Measurements from ENCODE around the gene ACTG1.

Gene ACTG1

GRCh38 chr17:81481073-81481799 lies 31.4 kb downstream of the ACTG1 start:
- no peak overlapping the region for H2AK5ac ChIP-seq (ENCODE audit: low read depth, low read length)
- H3K23ac ChIP-seq (ENCODE audit: low read depth, low read length, poor library complexity): peak overlapping the region; percentile 34
- H3K36me3 ChIP-seq (replicated peaks in 1 of 2; ENCODE audit: control insufficient read depth in 2 of 2, insufficient read depth in 2 of 2, low read length in 2 of 2): no peaks in the 10 kb centered on the region
- H3K9me3 ChIP-seq (replicated peaks in 1 of 2; ENCODE audit: control insufficient read depth in 2 of 2, insufficient read depth in 1 of 2, low read depth in 1 of 2, low read length in 2 of 2): peaks cover 0 to 4% of the 10 kb centered on the region in 2 donors
- H2BK12ac ChIP-seq (ENCODE audit: low read length): peak overlapping the region; percentile 88
- peaks cover 0 to 26% (median 0%) of the 10 kb centered on the region in 3 experiments for H3K27me3 ChIP-seq (ENCODE audit: control insufficient read depth in 3 of 3, insufficient read depth in 3 of 3, low read depth in 1 of 3, low read length in 3 of 3)
- peak overlapping the region; percentile 56 for H4K91ac ChIP-seq (ENCODE audit: low read depth, low read length, poor library complexity)
- H2BK120ac ChIP-seq (ENCODE audit: low read depth, low read length): no peak overlapping the region
- peak overlapping the region; percentile 93 for H2BK15ac ChIP-seq (ENCODE audit: low read length)
- peak overlapping the region; percentile 42 to 70 for H3K4me3 ChIP-seq (ENCODE audit: low read length in 2 of 2)
- peak overlapping the region; percentile 97 for H3K18ac ChIP-seq (ENCODE audit: low read length)
- peaks cover 18 to 70% of the 10 kb centered on the region in 2 donors for H3K4me1 ChIP-seq (ENCODE audit: control insufficient read depth in 2 of 2, insufficient read depth in 1 of 2, low read depth in 1 of 2, low read length in 2 of 2)
- WGBS, 2 donors (ENCODE audit: extremely low coverage in 2 of 2, insufficient read length in 2 of 2, insufficient replicate concordance in 1 of 2): no CpG with 5 or more reads among the region's 94 CpGs
- DNase-seq (ENCODE audit: low spot score): peak; percentile 70
- no peaks in the 10 kb centered on the region for H3K79me1 ChIP-seq (ENCODE audit: low read depth, low read length)
- H3K4me2 ChIP-seq (ENCODE audit: insufficient read depth, low read length, poor library complexity, severe bottlenecking): peak overlapping the region; percentile 65
- H3K9ac ChIP-seq (ENCODE audit: low read depth, low read length, poor library complexity): peak overlapping the region; percentile 83
- no peak overlapping the region for H4K8ac ChIP-seq (ENCODE audit: low read depth, low read length)
- peak overlapping the region; percentile 80 for H2AFZ ChIP-seq (ENCODE audit: low read length)
- H3K4ac ChIP-seq (ENCODE audit: low read length): peak overlapping the region; percentile 70
- H2BK5ac ChIP-seq (ENCODE audit: low read length): peak overlapping the region; percentile 1
- H3K27ac ChIP-seq (replicated peaks; ENCODE audit: low read length): no peak overlapping the region
- H3K14ac ChIP-seq (ENCODE audit: low read length): no peak overlapping the region

- H2BK12ac ChIP-seq (ENCODE audit: low read length): peak overlapping the region; percentile 88
- no peak overlapping the region for H2BK120ac ChIP-seq (ENCODE audit: low read depth, low read length)
- peak overlapping the region; percentile 80 for H2AFZ ChIP-seq (ENCODE audit: low read length)
- H3K9ac ChIP-seq (ENCODE audit: low read depth, low read length, poor library complexity): no peak overlapping the region
- no CpG with 5 or more reads among the region's 21 CpGs for WGBS, 2 donors (ENCODE audit: extremely low coverage in 2 of 2, insufficient read length in 2 of 2, insufficient replicate concordance in 1 of 2)
- H3K4ac ChIP-seq (ENCODE audit: low read length): no peak overlapping the region
- no peak for DNase-seq (ENCODE audit: low spot score)
- H2BK15ac ChIP-seq (ENCODE audit: low read length): peak overlapping the region; percentile 77
- H3K27ac ChIP-seq (replicated peaks; ENCODE audit: low read length): no peak overlapping the region
- H3K14ac ChIP-seq (ENCODE audit: low read length): no peak overlapping the region
- H3K4me3 ChIP-seq (ENCODE audit: low read length in 2 of 2): peak overlapping the region in 1 of 2 donors; percentile 42
- H3K23ac ChIP-seq (ENCODE audit: low read depth, low read length, poor library complexity): peak overlapping the region; percentile 34
- H3K4me1 ChIP-seq (ENCODE audit: control insufficient read depth in 2 of 2, insufficient read depth in 1 of 2, low read depth in 1 of 2, low read length in 2 of 2): peaks cover 18 to 72% of the 10 kb centered on the region in 2 donors
- no peaks in the 10 kb centered on the region for H3K79me1 ChIP-seq (ENCODE audit: low read depth, low read length)
- H3K18ac ChIP-seq (ENCODE audit: low read length): no peak overlapping the region
- H4K91ac ChIP-seq (ENCODE audit: low read depth, low read length, poor library complexity): peak overlapping the region; percentile 56
- H4K8ac ChIP-seq (ENCODE audit: low read depth, low read length): peak overlapping the region; percentile 55
- no peaks in the 10 kb centered on the region for H3K36me3 ChIP-seq (replicated peaks in 1 of 2; ENCODE audit: control insufficient read depth in 2 of 2, insufficient read depth in 2 of 2, low read length in 2 of 2)
- H2AK5ac ChIP-seq (ENCODE audit: low read depth, low read length): peak overlapping the region; percentile 5
- peak overlapping the region; percentile 55 for H3K4me2 ChIP-seq (ENCODE audit: insufficient read depth, low read length, poor library complexity, severe bottlenecking)
- peaks cover 0 to 4% of the 10 kb centered on the region in 2 donors for H3K9me3 ChIP-seq (replicated peaks in 1 of 2; ENCODE audit: control insufficient read depth in 2 of 2, insufficient read depth in 1 of 2, low read depth in 1 of 2, low read length in 2 of 2)
- peak overlapping the region; percentile 1 for H2BK5ac ChIP-seq (ENCODE audit: low read length)
- H3K27me3 ChIP-seq (ENCODE audit: control insufficient read depth in 3 of 3, insufficient read depth in 3 of 3, low read depth in 1 of 3, low read length in 3 of 3): peaks cover 0 to 26% (median 0%) of the 10 kb centered on the region in 3 experiments
Measured at GRCh38 chr17:81480140-81481072, 32.2 kb downstream of the ACTG1 start.

- H2AFZ ChIP-seq (ENCODE audit: low read length): no peak overlapping the region
- H3K4me2 ChIP-seq (ENCODE audit: insufficient read depth, low read length, poor library complexity, severe bottlenecking): no peak overlapping the region
- H2AK5ac ChIP-seq (ENCODE audit: low read depth, low read length): peak overlapping the region; percentile 5
- H3K27me3 ChIP-seq (ENCODE audit: control insufficient read depth in 3 of 3, insufficient read depth in 3 of 3, low read depth in 1 of 3, low read length in 3 of 3): peaks cover 0 to 26% (median 0%) of the 10 kb centered on the region in 3 experiments
- no peak overlapping the region for H3K14ac ChIP-seq (ENCODE audit: low read length)
- H3K9me3 ChIP-seq (replicated peaks in 1 of 2; ENCODE audit: control insufficient read depth in 2 of 2, insufficient read depth in 1 of 2, low read depth in 1 of 2, low read length in 2 of 2): peaks cover 0 to 4% of the 10 kb centered on the region in 2 donors
- no peak overlapping the region for H3K4me3 ChIP-seq (ENCODE audit: low read length in 2 of 2)
- no peak overlapping the region for H3K9ac ChIP-seq (ENCODE audit: low read depth, low read length, poor library complexity)
- no CpG with 5 or more reads among the region's 20 CpGs for WGBS, 2 donors (ENCODE audit: extremely low coverage in 2 of 2, insufficient read length in 2 of 2, insufficient replicate concordance in 1 of 2)
- peak overlapping the region; percentile 77 for H2BK15ac ChIP-seq (ENCODE audit: low read length)
- H2BK12ac ChIP-seq (ENCODE audit: low read length): no peak overlapping the region
- H3K4me1 ChIP-seq (ENCODE audit: control insufficient read depth in 2 of 2, insufficient read depth in 1 of 2, low read depth in 1 of 2, low read length in 2 of 2): peaks cover 16 to 73% of the 10 kb centered on the region in 2 donors
- H2BK5ac ChIP-seq (ENCODE audit: low read length): peak overlapping the region; percentile 1
- no peaks in the 10 kb centered on the region for H3K79me1 ChIP-seq (ENCODE audit: low read depth, low read length)
- H3K4ac ChIP-seq (ENCODE audit: low read length): no peak overlapping the region
- peak overlapping the region; percentile 36 for H3K18ac ChIP-seq (ENCODE audit: low read length)
- H3K27ac ChIP-seq (replicated peaks; ENCODE audit: low read length): no peak overlapping the region
- DNase-seq (ENCODE audit: low spot score): no peak
- H3K23ac ChIP-seq (ENCODE audit: low read depth, low read length, poor library complexity): peak overlapping the region; percentile 0
- no peak overlapping the region for H2BK120ac ChIP-seq (ENCODE audit: low read depth, low read length)
- no peak overlapping the region for H4K8ac ChIP-seq (ENCODE audit: low read depth, low read length)
- no peaks in the 10 kb centered on the region for H3K36me3 ChIP-seq (replicated peaks in 1 of 2; ENCODE audit: control insufficient read depth in 2 of 2, insufficient read depth in 2 of 2, low read length in 2 of 2)
- H4K91ac ChIP-seq (ENCODE audit: low read depth, low read length, poor library complexity): no peak overlapping the region
Measured at GRCh38 chr17:81479175-81480071, 33.2 kb downstream of the ACTG1 start.

Measured in neuronal stem cell (in vitro differentiated cells).